Neutrophil (primary cell): ENCODE measurements around the gene FLRT2.

Experiments
- H3K27ac ChIP-seq: fragments of 200-600 bp; sonication (generic); 2 replicates; pipeline ENCODE4 v1.5.1; 2016; ENCODE audit warnings: mild to moderate bottlenecking, moderate library complexity
- H3K27me3 ChIP-seq: fragments of 200-600 bp; sonication (generic); 2 replicates; pipeline ENCODE4 v1.6.0; 2016; ENCODE audit warnings: mild to moderate bottlenecking
- H3K36me3 ChIP-seq: fragments of 200-600 bp; sonication (generic); 2 replicates; pipeline ENCODE4 v1.5.1; 2017
- H3K4me1 ChIP-seq, 2 experiments: fragments of 200-600 bp in 1 of 2; sonication (generic) in 1 of 2; 1 replicate in 1 of 2; 2 replicates in 1 of 2; pipeline versions ENCODE4 v1.5.1 to v1.6.1; 2013 to 2016; ENCODE audit warnings: low read depth in 1 of 2, low read length in 1 of 2, mild to moderate bottlenecking in 1 of 2, moderate library complexity in 1 of 2; ENCODE audit not compliant: control insufficient read depth in 1 of 2, insufficient read depth in 1 of 2
- H3K4me3 ChIP-seq, 2 experiments: fragments of 200-600 bp in 1 of 2; sonication (generic) in 1 of 2; 1 replicate in 1 of 2; 2 replicates in 1 of 2; pipeline ENCODE4 v1.5.1; 2013 to 2016; ENCODE audit warnings: low read depth in 1 of 2, low read length in 1 of 2, mild to moderate bottlenecking in 1 of 2, moderate library complexity in 1 of 2
- H3K9me3 ChIP-seq: fragments of 200-600 bp; sonication (generic); 2 replicates; pipeline ENCODE4 v1.5.1; 2016
- CTCF ChIP-seq: fragments of 200-600 bp; sonication (generic); IDR thresholded peaks from 2 replicates; pipeline ENCODE4 v1.5.1; 2016; ENCODE audit warnings: antibody characterized with exemption

FLRT2 gene

GRCh38 chr14:85534458-85535293 lies 4.7 kb downstream of the FLRT2 start:
- peaks cover 47 to 50% of the 10 kb centered on the region in 2 experiments for H3K4me1 ChIP-seq
- H3K9me3 ChIP-seq, result no peaks in the 10 kb centered on the region
- TF ChIP-seq CTCF, result no peak
- peaks cover 90% of the 10 kb centered on the region for H3K27me3 ChIP-seq
- no peak overlapping the region for H3K4me3 ChIP-seq
- no peaks in the 10 kb centered on the region for H3K36me3 ChIP-seq
- H3K27ac ChIP-seq, result no peak overlapping the region

- H3K4me1 ChIP-seq, result peaks cover 40 to 43% of the 10 kb centered on the region in 2 experiments
- H3K9me3 ChIP-seq, result no peaks in the 10 kb centered on the region
- no peak overlapping the region for H3K27ac ChIP-seq
- H3K4me3 ChIP-seq, result no peak overlapping the region
- no peak for TF ChIP-seq CTCF
- H3K36me3 ChIP-seq, result no peaks in the 10 kb centered on the region
- H3K27me3 ChIP-seq, result peaks cover 84% of the 10 kb centered on the region
Observed at GRCh38 chr14:85535321-85535720, 5.4 kb downstream of the FLRT2 start.

DNA sequence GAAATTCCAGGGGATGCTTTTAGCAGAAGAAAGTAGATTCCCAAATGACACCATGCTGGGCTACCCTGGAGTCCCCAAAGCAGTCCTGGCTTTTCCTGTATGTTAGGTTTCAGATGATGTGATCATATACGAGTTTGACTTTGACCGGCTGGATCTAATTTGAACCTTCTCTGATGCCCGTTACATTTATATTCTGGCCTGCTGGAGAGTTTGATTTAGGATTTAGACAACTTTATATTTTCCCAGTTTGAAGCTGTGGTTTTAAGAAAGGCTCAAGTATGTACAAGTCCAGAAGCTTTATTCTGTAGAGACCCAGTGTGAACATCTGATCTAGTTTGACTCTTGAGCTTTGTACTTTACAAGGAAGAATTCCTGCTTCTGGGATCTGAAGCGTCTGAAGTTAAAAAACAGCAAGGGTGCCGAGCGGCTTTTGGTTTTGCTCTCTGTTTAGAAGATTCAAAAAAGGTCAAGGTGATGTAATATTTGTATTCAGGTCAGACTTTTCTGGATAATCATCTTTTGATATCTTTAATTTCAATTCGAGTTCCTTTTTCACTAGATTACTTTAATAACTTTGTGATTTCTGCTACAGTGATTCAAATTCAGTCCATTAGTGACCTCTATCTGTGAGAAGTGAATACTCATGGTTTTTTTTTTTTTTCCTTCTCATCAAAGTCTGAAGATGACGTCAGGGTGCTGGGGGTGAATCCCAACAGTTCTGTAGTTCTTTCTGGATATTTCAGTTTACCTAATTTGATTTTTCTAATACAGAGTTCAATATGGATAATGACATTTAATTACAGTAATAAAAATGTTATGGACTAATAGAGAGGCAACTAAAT lies 6.3 kb downstream of the FLRT2 start:
- no peak for TF ChIP-seq CTCF
- H3K9me3 ChIP-seq, result no peaks in the 10 kb centered on the region
- no peaks in the 10 kb centered on the region for H3K36me3 ChIP-seq
- peaks cover 75% of the 10 kb centered on the region for H3K27me3 ChIP-seq
- H3K4me3 ChIP-seq, result no peak overlapping the region
- H3K27ac ChIP-seq, result no peak overlapping the region
- H3K4me1 ChIP-seq, result peaks cover 31 to 35% of the 10 kb centered on the region in 2 experiments

- Histone ChIP-seq H3K27me3 (peaks cover 69% of the 10 kb centered on the region), H3K9me3 (no peaks in the 10 kb centered on the region), H3K4me3 (no peak overlapping the region), H3K4me1 (peaks cover 25 to 29% of the 10 kb centered on the region in 2 experiments), H3K27ac (no peak overlapping the region), H3K36me3 (no peaks in the 10 kb centered on the region)
- TF ChIP-seq CTCF, result no peak
Observed at GRCh38 chr14:85536833-85537190, 6.9 kb downstream of the FLRT2 start.

DNA sequence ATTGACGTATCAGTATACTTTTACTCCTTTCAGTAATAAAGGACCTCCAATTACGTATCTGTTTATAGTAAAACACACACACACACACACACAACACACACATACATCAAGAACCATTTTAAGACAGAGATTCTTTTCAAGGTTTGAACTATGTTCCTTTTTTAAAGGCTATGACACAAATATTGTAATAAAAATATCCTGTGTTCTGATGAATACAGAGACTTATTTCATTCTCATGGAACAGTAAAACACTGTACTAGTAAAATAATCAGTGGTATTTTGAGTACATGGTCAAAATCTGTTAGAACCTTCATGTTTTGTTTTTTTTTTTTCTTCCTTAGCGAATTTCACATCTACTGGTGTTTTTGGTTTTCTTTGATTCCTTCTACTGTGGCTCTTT lies 7.6 kb downstream of the FLRT2 start:
- Histone ChIP-seq H3K4me3 (no peak overlapping the region), H3K4me1 (peaks cover 18 to 21% of the 10 kb centered on the region in 2 experiments), H3K27me3 (peaks cover 62% of the 10 kb centered on the region), H3K27ac (no peak overlapping the region), H3K9me3 (no peaks in the 10 kb centered on the region), H3K36me3 (no peaks in the 10 kb centered on the region)
- TF ChIP-seq CTCF, result no peak
